ENCODE data around the gene FAM13B.
"Not testable (repeated sequence)": the region's sequence is repeated elsewhere in the genome, so short reads cannot be mapped to it uniquely, and the experiment has no call there.

Gene FAM13B

GRCh38 chr5:138032572-138033385, at the start of gene FAM13B:
Gene FAM13B, minus strand, starts transcription at chr5:138033079. Its CDS starts 13,968 bp downstream, at chr5:138019111.
- no peak for DNase-seq

GRCh38 chr5:138082033-138082432, 49.2 kb upstream of the FAM13B start:
- no peak for DNase-seq

GRCh38 chr5:138078006-138078643, 45.2 kb upstream of the FAM13B start:
- no peak for DNase-seq

- DNase-seq = peak; percentile 4
These were observed 44.3 kb upstream of the FAM13B start for GRCh38 chr5:138077064-138077696.

- DNase-seq = not testable (repeated sequence)
These were observed 37.1 kb upstream of the FAM13B start for GRCh38 chr5:138070026-138070425.

GRCh38 chr5:138068742-138069600, 36.1 kb upstream of the FAM13B start:
- DNase-seq = no peak

GRCh38 chr5:138067945-138068344, 35.1 kb upstream of the FAM13B start:
- no peak for DNase-seq

GRCh38 chr5:138065102-138065501, 32.2 kb upstream of the FAM13B start:
- DNase-seq = no peak

- DNase-seq = no peak
These were observed 31.6 kb upstream of the FAM13B start for GRCh38 chr5:138064526-138064925.

- no peak for DNase-seq
These were observed 22.1 kb upstream of the FAM13B start for GRCh38 chr5:138054847-138055558.

GRCh38 chr5:138054206-138054605, 21.3 kb upstream of the FAM13B start:
- no peak for DNase-seq

- no peak for DNase-seq
These were observed 20.7 kb upstream of the FAM13B start for GRCh38 chr5:138053554-138053953.

GRCh38 chr5:138052718-138053117, 19.8 kb upstream of the FAM13B start:
- not testable (repeated sequence) for DNase-seq

- DNase-seq = no peak
These were observed 18.8 kb upstream of the FAM13B start for GRCh38 chr5:138051441-138052296.

GRCh38 chr5:138045283-138045682, 12.4 kb upstream of the FAM13B start:
- not testable (repeated sequence) for DNase-seq

GRCh38 chr5:138038826-138039225, 5.9 kb upstream of the FAM13B start:
- no peak for DNase-seq

- DNase-seq = no peak
These were observed 5.2 kb upstream of the FAM13B start for GRCh38 chr5:138037907-138038633.

- DNase-seq = no peak
These were observed 4.4 kb upstream of the FAM13B start for GRCh38 chr5:138037271-138037670.

- DNase-seq = peak; percentile 30
These were observed 3.0 kb upstream of the FAM13B start for GRCh38 chr5:138035605-138036537.

Data from NCI-H2081 treated with DMSO at 0.1 percent for 48 hours (cell line).